ENCODE measurements around the gene HSPA14.

Gene HSPA14

DNA sequence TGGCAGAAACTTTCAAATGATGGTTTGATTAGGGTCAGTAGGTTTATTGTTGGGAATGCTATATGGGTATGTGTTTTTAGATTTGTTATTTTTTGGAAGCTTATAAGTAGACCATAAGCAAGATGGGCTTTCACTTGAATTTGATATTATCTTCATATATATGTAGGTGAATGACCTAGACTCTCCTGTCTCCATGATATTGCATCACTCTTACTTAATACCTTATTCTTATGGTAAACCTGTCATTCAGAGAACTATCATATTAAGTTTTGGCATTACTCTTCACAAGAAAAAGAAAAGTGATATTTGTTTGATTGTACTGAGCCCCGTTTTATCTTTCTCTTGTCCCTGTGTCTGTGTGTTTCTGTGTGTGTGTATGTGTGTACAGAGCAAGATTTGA, 17.3 kb downstream of the HSPA14 start:
- Histone ChIP-seq H3K27ac (ENCODE audit: low read length) (no peak overlapping the region), H3K79me2 (ENCODE audit: insufficient read depth, low read length) (no peaks in the 10 kb centered on the region), H3K4me2 (ENCODE audit: insufficient read depth, low read length) (no peak overlapping the region), H2AFZ (ENCODE audit: low read depth, low read length) (no peak overlapping the region), H3K9me3 (ENCODE audit: insufficient read depth, low read length, severe bottlenecking) (no peaks in the 10 kb centered on the region), H4K20me1 (ENCODE audit: insufficient read depth, low read length) (no peaks in the 10 kb centered on the region), H3K9ac (ENCODE audit: low read depth, low read length) (no peak overlapping the region), H3K4me1 (ENCODE audit: insufficient read depth, low read length) (no peaks in the 10 kb centered on the region), H3K27me3 (ENCODE audit: insufficient read depth, low read length, poor library complexity) (no peaks in the 10 kb centered on the region), H3K36me3 (ENCODE audit: insufficient read depth, low read length) (peaks cover 75% of the 10 kb centered on the region), H3K4me3 (ENCODE audit: low read depth in 1 of 2, low read length in 2 of 2) (no peak overlapping the region)
- DNase-seq = no peak
- TF ChIP-seq CTCF (IDR thresholded peaks at IDR 0.05; ENCODE audit: borderline replicate concordance, extremely low read depth, low read length, poor library complexity, severe bottlenecking) = no peak
- no peak for TF ChIP-seq EZH2 (IDR thresholded peaks at IDR 0.05; ENCODE audit: borderline replicate concordance, low read depth, low read length, severe bottlenecking)
- no peak for ATAC-seq (ENCODE audit: insufficient read depth, low read depth)

GRCh38 chr10:14858338-14858960, 20.3 kb downstream of the HSPA14 start:
- H3K9ac ChIP-seq (ENCODE audit: low read depth, low read length) = no peak overlapping the region
- peaks cover 60% of the 10 kb centered on the region for H3K36me3 ChIP-seq (ENCODE audit: insufficient read depth, low read length)
- DNase-seq = no peak
- no peak overlapping the region for H3K4me2 ChIP-seq (ENCODE audit: insufficient read depth, low read length)
- no peak overlapping the region for H3K27ac ChIP-seq (ENCODE audit: low read length)
- no peaks in the 10 kb centered on the region for H3K79me2 ChIP-seq (ENCODE audit: insufficient read depth, low read length)
- TF ChIP-seq EZH2 (IDR thresholded peaks at IDR 0.05; ENCODE audit: borderline replicate concordance, low read depth, low read length, severe bottlenecking) = no peak
- TF ChIP-seq CTCF (IDR thresholded peaks at IDR 0.05; ENCODE audit: borderline replicate concordance, extremely low read depth, low read length, poor library complexity, severe bottlenecking) = no peak
- H3K4me3 ChIP-seq (ENCODE audit: low read depth in 1 of 2, low read length in 2 of 2) = no peak overlapping the region
- ATAC-seq (ENCODE audit: insufficient read depth, low read depth) = no peak
- no peaks in the 10 kb centered on the region for H3K9me3 ChIP-seq (ENCODE audit: insufficient read depth, low read length, severe bottlenecking)
- H3K27me3 ChIP-seq (ENCODE audit: insufficient read depth, low read length, poor library complexity) = no peaks in the 10 kb centered on the region
- H3K4me1 ChIP-seq (ENCODE audit: insufficient read depth, low read length) = no peaks in the 10 kb centered on the region
- H4K20me1 ChIP-seq (ENCODE audit: insufficient read depth, low read length) = no peaks in the 10 kb centered on the region
- H2AFZ ChIP-seq (ENCODE audit: low read depth, low read length) = no peak overlapping the region

DNA sequence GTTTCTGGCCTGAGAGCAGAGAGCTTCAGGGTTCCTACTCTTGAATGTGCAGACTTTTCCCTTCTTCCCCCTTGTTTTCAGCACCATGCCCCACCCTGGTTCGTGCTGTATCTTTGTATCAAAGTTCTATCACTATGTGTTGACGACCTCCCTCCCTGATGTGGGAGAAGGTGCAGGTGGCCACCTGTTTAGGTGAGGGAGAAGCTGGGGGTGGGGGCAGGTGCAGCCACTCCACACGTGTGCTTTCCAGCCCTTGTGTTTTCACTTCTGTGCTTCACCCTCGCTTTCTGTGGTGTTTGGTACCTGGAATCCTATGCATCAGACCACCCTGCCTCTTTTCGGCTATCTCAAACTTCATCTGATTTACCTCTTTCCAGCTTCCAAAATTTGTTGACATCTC, 20.9 kb downstream of the HSPA14 start:
- peaks cover 62% of the 10 kb centered on the region for H3K36me3 ChIP-seq (ENCODE audit: insufficient read depth, low read length)
- H2AFZ ChIP-seq (ENCODE audit: low read depth, low read length) = no peak overlapping the region
- H3K9me3 ChIP-seq (ENCODE audit: insufficient read depth, low read length, severe bottlenecking) = no peaks in the 10 kb centered on the region
- no peak overlapping the region for H3K9ac ChIP-seq (ENCODE audit: low read depth, low read length)
- H3K79me2 ChIP-seq (ENCODE audit: insufficient read depth, low read length) = no peaks in the 10 kb centered on the region
- no peak overlapping the region for H3K4me3 ChIP-seq (ENCODE audit: low read depth in 1 of 2, low read length in 2 of 2)
- no peaks in the 10 kb centered on the region for H3K4me1 ChIP-seq (ENCODE audit: insufficient read depth, low read length)
- H3K27ac ChIP-seq (ENCODE audit: low read length) = no peak overlapping the region
- H3K4me2 ChIP-seq (ENCODE audit: insufficient read depth, low read length) = no peak overlapping the region
- TF ChIP-seq EZH2 (IDR thresholded peaks at IDR 0.05; ENCODE audit: borderline replicate concordance, low read depth, low read length, severe bottlenecking) (no peak), CTCF (IDR thresholded peaks at IDR 0.05; ENCODE audit: borderline replicate concordance, extremely low read depth, low read length, poor library complexity, severe bottlenecking) (no peak)
- DNase-seq (no peak), ATAC-seq (ENCODE audit: insufficient read depth, low read depth) (no peak)
- H3K27me3 ChIP-seq (ENCODE audit: insufficient read depth, low read length, poor library complexity) = no peaks in the 10 kb centered on the region
- no peaks in the 10 kb centered on the region for H4K20me1 ChIP-seq (ENCODE audit: insufficient read depth, low read length)

All from DND-41 (cell line).